Right ventricle myocardium superior (tissue), 1 donor: Measurements from ENCODE around the gene TUBGCP6. TPM values are rescaled to one million over a fixed set of nuclear protein-coding genes. Genes with fewer than 3 reads are reported as not detected.
A peak's percentile ranks its signal among the peaks of the same experiment; 100 is the strongest.

ENCODE experiments used
- ATAC-seq: fragments of 200-7000 bp; cut with Tn5 transposase; one replicate; pipeline ENCODE4 v1.9.1; 2020; ENCODE audit warnings: mild to moderate bottlenecking; ENCODE audit not compliant: poor library complexity
- DNase-seq: peaks from one replicate; pipeline ENCODE4 v3.0.0-alpha.2; 2020
- intact Hi-C: fragments of 100-400 bp; cut with DNase I; formaldehyde crosslinking; loops from one replicate; pipeline ENCODE4 v1.11.2; 2022
- total RNA-seq: library from RNA; stranded (reverse); fragmentation: NEBNext Ultra II Directional; extraction: Animal tissue kit (Norgen Biotek cat#: 25700); gene quantifications from one replicate; pipeline ENCODE4 v1.2.1, GENCODE V29; 2021
- donor health status: DM: no; HTN: yes; CAD: no; lungs with severe emphysema.

The TUBGCP6 gene
- total RNA-seq, 1 donor from 2014 or later = 14.1 TPM

DNA sequence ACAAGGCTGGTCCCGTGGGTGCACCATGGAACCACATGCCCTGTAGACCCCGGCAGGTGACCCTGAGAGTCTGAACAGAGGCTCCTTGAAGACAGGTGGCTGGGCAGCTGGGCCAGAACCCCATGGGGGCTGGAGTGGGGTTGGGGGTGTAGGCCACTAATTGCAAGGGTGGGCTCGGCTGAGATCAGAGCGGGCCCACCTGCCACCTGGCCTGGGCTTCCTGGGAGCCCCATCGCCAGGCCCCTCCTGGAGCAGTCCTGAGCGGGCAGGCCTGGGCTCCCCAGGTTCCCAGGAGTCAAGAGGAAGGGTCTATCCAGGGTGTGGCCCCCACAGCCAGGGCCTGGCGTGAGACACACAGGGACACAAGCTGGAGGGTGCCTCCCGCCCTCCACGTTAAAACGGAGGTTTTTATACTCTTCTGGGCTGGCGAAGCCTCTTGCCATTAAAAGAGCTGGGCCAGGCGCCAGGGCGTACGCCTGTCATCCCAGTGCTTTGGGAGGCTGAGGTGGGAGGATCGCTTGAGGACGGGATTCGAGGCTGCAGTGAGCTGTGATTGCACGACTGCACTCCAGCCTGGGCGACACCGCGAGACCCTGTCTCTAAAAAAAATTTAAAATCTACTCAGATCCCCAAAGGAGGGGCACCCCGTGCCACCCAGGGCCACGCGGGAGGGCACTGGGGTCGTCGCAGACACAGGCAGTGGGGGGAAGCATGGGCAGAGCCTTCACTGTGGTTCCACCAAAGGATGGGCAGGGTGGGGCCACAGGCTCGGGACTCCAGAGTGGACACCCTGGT lies 63.9 kb downstream of the TUBGCP6 start:
- intact Hi-C loops = no loop called here
- ATAC-seq (no peak), DNase-seq (peak; percentile 35)

DNA sequence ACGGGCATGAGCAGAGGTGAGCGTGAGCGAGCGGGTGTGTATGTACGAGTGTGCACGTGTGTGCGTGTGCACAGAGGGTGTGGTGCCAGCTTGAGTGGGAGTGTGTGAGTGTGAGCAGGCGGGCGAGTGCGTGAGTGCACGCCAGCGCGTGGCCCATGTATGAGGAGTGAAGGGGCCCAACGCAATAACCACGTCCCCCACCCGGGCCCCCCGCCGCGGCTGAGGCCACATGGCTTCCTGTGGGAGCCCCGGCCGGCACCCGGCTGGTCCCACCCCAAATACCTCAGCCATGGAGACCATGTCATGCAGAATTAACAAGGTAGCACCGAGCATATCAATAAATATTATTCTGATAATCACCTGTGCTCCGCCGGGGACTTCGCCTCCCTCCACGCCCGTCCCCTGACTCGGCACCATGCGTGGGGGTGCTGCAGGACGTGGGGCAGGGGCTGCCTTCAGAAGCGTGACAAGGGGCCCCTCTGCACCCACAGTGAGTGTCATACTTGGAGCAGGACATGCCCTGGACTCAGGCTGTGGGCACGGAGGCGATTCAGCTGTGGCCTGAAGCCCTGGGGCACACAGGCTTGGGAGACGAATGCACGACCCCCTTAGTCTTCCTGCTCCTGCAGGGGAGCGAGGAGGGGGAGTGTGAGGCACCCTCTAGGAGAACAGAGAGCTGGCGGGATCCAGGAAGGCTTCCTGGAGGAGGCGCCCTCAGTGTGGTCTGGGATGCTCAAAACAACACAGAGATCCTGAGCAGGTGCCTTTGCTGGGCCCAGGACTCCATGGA lies 64.7 kb downstream of the TUBGCP6 start:
- DNase-seq (peak; percentile 32), ATAC-seq (no peak)
- intact Hi-C loops = no loop called here

DNA sequence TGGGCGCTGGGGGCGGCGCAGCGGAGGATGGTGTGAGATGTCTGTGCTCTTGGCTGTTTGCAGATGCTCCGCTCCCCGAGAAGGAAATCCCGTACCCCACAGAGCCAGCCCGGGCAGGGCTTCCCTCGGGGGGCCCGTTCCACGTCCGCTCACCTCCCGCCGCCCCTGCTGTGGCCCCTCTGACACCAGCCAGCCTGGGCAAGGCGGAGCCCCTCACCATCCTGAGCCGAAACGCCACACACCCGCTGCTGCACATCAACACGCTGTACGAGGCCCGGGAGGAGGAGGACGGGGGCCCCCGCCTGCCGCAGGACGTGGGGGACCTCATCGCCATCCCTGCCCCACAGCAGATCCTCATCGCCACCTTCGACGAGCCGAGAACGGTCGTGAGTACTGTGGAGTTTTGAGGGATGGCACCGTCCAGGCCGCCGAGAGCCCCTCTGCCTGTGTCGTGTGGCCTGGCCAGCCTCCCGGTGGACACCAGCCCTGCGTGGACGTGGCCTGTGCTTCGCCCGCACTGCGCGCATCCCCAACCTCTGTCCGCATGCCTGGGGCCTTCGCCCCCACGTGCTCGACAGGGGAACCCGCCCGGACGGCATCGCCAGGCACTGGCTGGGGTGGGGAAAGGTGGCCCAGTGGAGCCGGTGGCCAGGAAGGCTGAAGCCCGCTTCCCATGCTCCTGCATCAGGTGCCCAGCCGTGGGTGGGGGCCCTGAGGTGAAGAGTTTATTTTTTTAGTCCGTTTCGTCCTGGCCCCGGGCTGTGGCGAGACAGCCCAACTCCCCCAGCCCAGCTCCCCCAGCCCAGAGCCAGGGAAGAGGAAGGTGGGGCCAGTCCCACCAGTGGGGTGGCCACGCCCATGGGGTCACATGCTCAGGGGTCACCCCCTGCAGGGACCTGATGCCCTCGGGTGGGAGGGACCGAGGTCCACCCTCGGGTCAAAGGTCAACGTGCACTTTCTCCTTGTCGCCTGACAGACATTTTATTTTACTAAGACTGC lies 65.7 kb downstream of the TUBGCP6 start:
- DNase-seq (peak; percentile 27), ATAC-seq (no peak)
- intact Hi-C loops = no loop called here

DNA sequence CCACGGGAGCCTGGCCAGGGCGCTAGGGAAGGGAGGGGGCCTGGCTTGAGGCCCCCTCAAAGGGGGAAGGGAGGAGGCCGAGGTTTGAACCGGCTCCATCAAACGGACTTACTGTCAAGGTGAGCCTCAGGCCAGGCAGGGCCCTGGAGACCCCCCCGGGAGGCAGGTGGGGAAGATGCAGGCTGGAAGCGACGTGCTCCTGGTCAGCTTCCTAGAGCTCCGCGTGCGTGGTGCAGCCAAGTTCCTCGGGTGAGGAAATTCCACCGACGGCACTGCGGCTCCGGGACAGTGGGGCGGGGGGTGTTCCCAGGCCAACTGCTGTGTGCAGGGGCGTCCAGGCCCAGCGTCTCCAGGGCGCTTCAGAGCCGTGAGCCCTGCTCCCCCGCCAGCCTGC lies 66.4 kb downstream of the TUBGCP6 start:
- intact Hi-C loops = no loop called here
- ATAC-seq (no peak), DNase-seq (no peak)

DNA sequence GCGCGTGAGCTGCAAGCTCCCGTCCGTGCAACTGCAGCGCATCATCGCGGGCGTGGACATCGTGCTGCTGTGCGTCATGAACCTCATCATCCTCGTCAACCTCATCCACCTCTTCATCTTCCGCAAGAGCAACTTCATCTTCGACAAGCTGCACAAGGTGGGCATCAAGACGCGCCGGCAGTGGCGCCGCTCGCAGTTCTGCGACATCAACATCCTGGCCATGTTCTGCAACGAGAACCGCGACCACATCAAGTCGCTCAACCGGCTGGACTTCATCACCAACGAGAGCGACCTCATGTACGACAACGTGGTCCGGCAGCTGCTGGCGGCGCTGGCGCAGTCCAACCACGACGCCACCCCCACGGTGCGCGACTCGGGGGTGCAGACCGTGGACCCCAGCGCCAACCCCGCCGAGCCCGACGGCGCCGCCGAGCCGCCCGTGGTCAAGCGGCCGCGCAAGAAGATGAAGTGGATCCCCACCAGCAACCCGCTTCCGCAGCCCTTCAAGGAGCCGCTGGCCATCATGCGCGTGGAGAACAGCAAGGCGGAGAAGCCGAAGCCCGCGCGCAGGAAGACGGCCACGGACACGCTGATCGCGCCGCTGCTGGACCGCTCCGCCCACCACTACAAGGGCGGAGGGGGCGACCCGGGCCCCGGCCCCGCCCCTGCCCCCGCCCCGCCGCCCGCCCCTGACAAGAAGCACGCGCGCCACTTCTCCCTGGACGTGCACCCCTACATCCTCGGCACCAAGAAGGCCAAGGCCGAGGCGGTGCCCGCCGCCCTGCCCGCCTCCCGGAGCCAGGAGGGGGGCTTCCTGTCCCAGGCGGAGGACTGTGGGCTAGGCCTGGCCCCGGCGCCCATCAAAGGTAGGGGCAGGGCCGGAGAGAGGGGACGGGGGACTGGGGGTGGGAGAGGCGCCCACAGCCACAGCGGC lies 67.0 kb downstream of the TUBGCP6 start:
- no peak for DNase-seq
- no peak for ATAC-seq
- intact Hi-C loops = no loop called here

DNA sequence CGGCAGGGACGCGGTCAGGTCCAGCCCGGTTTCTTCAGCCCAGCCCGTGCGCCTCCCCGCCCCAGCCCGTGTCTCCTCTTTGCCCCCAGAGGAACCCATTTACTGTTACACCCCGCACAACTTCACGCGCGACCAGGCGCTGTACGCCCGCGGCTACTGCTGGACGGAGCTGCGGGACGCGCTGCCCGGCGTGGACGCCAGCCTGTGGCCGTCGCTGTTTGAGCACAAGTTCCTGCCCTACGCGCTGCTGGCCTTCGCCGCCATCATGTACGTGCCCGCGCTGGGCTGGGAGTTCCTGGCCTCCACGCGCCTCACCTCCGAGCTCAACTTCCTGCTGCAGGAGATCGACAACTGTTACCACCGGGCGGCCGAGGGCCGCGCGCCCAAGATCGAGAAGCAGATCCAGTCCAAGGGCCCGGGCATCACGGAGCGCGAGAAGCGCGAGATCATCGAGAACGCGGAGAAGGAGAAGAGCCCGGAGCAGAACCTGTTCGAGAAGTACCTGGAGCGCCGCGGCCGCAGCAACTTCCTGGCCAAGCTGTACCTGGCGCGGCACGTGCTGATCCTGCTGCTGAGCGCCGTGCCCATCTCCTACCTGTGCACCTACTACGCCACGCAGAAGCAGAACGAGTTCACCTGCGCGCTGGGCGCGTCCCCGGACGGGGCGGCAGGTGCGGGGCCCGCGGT lies 67.8 kb downstream of the TUBGCP6 start:
- no peak for ATAC-seq
- no peak for DNase-seq
- intact Hi-C loops = no loop called here

DNA sequence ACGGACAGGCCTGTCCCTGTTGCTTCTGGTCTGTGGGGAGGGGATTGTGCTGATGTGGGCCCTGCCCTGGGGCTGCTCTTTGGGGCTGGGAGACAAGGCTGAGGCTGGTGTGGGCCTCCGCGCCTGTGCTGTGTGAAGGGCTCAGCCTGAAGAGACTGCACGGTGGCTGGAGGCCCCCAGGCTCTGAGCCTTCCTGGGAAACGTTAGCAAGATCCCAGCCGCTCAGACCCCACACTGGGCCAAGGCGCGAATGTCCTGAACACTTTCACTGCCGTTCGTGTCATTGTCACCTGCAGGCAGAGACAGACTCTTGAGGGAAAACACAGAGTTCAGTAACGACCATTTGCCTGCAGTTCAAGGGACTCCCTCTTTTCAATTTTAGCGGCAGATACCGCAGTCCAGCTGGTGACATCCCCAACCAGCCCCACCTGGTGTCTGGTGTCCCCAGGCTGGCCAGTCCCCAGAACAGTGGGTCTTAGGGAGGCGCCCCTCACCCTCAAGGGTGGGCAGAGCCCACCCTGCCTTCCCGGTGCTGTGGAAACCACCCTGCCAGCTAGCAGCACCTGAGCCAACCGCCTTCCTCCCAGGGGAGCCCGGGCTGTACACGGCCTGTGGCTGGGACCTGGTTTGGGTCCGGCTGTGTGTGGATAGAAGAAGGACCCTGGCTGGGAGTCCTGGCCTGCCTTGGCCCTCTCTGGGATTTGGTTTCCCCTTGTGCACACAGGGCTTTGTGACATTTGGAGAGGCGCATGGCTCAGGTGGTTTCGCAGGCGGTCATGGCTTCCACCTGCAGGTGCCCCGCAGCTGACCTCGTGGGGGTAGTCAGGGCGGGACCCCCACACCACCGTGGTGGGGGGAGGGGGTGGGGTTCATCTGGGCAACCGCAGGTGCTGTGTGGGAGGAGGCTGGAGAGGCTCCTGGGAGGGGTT lies 68.6 kb downstream of the TUBGCP6 start:
- DNase-seq (no peak), ATAC-seq (no peak)
- intact Hi-C loops = no loop called here

DNA sequence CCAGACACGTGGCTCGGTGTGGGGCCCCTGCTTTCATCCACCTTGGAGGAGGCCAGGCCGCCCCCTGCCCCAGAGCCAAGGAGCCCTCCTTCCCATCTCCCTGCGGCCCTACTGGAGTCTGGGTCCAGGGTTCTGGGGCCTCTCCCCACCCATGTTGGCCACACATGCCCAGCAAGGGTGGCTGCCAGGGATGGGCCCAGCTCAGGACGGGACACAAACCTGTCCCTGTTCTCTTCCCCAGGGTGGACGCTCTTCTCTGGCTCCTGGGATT lies 69.7 kb downstream of the TUBGCP6 start:
- ATAC-seq (no peak), DNase-seq (no peak)
- intact Hi-C loops = no loop called here

DNA sequence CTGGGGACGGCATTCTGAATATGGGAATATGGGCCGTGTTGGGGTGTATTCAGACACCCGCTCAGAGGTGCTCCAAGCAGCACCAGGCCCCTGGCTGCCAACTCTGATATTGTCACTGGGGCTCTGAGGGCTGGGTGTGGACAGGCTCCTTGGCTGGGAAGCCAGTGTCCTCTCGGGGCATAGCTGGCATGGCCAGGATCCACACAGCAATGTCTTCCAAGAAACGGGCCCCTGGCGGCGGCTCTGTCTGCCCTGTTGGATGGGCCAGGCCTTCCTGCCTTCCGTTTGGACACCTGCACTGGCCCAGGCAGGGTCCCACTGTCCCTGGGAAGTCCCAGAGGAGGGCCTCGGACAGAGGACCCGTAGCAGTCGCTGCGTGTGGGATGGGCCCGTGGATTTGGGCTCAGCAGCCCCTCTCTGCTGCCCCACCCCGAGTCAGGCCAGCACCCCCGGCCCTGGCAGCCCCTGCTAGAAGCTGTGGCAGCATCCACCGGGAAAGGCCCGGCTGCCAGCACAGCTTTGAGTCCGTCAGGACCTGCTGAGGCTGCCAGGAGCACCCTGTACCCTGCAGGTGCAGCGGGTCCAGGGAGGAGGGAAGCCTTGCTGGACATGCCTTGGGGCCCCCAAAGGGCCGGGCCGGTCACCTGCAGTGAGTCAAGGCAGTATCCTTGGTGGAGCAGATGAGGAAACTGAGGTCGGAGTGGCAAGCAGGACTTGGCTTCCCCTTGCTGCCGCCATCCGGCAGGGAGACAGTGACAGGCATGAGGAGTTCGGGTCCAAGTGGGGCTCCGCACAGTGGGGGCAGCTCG lies 70.2 kb downstream of the TUBGCP6 start:
- peak; percentile 48 for DNase-seq
- ATAC-seq = peak; percentile 70
- intact Hi-C loops = no loop called here

DNA sequence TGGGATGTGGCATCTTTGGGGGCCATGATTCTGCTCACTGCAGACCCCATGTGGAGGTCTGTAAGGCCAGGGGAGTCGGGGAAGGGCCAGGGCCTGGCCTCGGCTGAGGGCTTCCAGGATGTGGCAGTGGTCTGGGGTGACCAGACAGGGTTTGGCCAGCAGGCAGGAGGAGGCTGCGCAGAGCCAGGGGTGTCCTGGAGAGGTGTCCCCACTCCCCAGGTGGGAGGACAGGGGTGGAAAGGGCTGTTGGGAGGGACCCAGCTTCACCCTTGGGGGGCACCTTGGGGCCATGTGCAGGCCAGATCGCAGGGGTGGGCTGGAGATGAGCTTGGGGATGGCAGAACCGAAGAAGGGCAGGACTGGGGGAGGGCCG lies 70.9 kb downstream of the TUBGCP6 start:
- ATAC-seq = no peak
- intact Hi-C loops = no loop called here
- no peak for DNase-seq

DNA sequence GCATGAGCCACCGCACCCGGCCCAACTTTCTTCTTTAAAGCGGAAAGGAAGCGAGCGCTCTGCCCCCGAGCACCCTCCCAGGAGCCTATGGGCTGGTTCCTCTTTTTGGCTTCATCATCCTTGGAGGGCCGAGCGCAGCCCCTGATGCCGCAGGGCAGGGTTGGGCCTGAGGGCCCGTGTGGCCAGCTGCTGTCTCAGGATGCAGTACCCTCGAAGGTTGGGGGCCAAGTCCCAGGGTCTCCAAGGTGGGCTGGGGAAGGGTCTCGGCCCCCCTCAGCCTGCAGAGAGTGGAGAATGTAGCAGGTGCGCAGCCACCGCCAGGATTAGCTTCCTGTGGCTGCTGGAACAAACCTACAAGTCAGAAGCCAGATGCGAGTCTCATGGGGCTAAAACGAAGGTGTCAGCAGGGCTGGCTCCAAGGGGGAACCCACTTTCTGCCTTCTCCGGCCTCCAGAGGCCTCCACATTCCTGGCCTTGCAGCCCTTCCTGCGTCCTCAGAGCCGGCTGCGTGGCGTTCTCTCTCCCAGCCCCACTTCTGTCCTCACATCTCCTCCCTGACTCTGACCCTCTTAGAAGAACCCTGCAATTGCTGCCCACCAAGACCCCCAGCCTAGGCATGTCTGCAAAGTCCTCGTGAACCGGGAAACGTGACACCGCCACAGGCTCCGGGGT lies 71.4 kb downstream of the TUBGCP6 start:
- DNase-seq = no peak
- intact Hi-C loops = no loop called here
- no peak for ATAC-seq

DNA sequence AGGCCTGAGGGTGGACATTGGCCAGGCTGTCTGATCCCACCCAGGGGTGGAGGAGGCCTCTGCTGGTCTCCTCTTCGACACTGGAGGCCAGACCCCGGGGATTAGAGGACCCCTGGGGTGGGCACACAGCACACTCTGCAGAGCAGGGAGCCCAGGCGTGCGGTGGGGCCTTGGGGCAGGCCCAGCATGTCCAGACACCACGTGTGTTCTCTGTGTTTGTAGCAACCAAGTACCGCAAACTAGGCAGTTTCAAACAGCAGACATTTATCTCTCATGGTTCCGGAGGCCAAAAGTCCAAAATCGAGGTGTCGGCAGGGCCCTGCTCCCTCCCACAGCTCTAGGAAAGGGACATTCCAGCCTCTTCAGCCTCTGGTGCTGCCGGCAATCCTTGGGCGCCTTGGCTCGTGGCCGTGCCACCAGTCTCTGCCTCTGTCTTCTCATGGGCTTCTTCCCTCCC lies 72.8 kb downstream of the TUBGCP6 start:
- intact Hi-C loops = no loop called here
- ATAC-seq (no peak), DNase-seq (no peak)

DNA sequence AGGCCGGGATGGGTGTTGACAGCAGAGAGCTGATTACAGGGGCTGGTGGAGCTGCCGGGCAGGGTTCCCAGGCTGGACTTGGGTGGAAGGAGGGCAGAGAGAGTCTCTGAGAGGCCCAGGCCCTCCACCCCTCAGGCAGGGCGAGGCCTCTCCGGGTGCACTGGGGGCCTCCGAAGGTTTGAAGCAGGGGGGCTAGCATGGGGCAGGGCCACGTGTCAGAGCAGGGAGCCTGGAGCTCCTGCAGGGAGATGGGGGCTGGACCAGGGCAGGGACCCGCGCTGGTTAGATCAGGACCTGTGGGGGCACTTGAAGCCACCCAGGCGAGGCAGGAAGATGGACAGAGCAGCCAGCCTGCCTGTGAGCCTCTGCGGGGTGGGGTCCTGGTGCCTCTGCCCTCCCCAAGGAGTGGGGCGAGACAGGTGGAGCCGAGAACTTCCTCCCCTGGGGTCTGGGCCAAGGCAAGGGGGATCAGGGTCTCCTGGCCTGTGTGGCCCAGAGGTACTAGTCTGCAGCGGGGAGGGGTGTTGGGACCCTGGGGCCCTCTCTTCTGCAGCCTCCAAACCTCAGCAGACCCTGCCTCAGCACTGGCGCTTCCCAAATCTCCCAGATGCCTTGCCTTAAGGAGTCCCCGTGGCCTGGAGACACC lies 73.4 kb downstream of the TUBGCP6 start:
- DNase-seq (no peak), ATAC-seq (peak; percentile 58)
- intact Hi-C loops = no loop called here

DNA sequence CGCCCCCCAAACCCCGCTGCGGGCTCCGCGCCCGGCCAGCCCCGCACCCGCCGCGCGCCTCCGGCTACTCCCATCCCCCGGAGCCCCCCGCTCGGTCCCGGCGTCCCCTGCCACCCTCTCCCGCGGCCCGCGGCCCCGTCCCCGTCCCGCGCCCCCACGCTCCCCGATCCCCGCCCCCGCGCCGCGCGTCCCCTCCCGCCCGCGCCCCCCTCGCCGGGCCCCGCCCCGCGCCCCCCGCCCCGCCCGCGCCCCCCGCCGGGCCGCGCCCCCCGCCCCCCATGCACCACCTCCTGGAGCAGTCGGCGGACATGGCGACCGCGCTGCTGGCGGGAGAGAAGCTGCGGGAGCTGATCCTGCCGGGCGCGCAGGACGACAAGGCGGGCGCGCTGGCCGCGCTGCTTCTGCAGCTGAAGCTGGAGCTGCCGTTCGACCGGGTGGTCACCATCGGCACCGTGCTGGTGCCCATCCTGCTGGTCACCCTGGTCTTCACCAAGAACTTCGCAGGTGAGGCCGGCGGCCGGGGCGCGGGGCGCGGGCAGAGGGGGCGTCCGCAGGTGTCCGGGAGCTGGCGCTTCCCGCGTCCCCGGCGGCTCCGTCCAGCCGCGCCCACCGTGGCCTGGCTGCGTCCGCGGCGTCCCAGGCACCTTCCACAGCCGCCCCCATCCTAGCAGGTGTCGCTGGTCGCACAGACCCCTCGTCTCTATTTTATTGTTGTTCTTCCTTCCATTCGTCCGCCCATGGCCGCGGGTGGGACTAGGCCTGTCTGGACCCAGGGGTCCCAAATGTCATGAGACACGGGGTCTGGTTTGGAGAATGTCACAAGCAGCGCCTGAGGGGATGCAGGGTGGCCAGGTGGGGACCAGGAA lies 74.1 kb downstream of the TUBGCP6 start, which contains the start of gene PANX2:
Gene PANX2, plus strand, starts transcription at position 279 of the 866 bp plus-strand sequence. Its CDS starts 0 bp downstream, at position 279.
- intact Hi-C loops = no loop called here
- ATAC-seq = no peak
- no peak for DNase-seq
